Measurements from ENCODE around the gene PRSS27.
"Not testable (repeated sequence)": the region's sequence is repeated elsewhere in the genome, so short reads cannot be mapped to it uniquely, and the experiment has no call there.

PRSS27 gene

GRCh38 chr16:2670017-2670416 is 50.0 kb downstream of the PRSS27 start:
- DNase-seq = peak; percentile 62

DNA sequence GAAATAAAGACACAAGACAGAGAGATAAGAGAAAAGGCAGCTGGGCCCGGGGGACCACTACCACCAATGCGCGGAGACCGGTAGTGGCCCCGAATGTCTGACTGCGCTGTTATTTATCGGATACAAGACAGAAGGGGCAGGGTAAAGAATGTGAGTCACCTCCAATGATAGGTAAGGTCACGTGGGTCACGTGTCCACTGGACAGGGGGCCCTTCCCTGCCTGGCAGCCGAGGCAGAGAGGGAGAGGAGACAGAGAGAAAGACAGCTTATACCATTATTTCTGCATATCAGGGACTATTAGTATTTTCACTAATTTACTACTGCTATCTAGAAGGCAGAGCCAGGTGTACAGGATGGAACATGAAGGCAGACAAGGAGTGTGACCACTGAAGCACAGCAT is 50.4 kb downstream of the PRSS27 start:
- not testable (repeated sequence) for DNase-seq

GRCh38 chr16:2666671-2667070 is 53.4 kb downstream of the PRSS27 start:
- DNase-seq = not testable (repeated sequence)

DNA sequence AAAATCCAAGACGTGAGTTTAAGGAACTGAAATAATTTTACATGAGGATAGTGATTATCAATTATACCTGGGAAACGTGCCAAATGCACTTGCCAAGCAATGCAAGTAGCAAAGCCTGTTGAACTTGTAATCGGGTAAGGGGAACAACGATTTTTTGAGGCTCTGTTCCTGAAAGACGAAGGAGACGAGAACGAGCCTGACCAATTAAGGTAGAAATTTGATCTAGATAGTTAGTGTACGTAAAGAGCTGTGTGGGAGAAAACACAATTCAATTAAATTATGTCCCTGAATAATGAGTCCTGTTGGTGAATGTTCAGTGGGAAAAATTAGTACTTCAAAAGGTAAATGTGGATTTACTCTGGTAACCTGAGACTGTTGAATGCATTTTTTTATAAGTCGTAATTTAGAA is 55.4 kb downstream of the PRSS27 start:
- DNase-seq = no peak

DNA sequence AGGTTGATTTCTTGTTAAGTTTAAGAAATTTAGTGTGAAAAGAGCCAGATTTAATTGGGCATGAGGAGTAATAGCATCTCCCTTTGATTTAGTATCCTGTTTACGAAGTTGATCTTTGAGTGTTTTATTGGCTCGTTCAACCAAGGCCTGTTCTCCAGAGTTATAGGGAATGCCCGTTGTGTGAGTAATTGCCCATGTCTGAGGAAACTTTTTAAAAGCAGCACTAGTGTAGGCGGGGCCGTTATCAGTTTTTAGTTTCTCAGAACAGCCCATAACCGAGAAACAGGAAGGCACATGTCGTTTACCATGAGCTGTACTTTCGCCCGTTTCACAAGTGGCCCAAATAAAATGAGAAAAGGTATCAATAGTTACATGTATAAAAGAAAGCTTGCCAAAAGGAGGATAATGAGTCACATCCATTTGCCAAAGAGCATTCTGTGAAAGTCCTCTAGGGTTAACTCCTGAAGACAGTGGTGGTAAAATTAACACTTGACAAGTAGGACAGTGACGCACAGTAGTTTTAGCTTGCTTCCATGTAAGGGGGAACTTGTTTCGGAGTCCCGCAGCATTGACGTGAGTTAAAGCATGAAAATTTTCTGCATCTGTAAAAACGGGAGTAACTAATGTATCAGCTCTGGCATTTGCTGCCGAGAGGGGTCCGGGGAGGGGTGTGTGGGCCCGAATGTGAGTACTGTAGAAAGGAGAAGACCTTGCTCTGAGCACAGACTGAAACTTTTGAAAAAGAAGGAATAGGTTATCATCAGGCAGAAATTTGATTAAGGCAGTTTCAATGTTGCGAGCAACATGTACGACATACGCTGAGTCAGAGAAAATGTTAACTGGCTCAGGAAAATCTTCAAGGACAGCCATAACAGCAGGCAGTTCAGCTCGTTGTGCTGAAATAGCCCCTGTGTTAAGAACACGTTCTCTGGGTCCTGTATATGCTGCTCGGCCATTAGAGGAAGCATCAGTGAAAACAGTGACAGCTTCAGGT is 56.2 kb downstream of the PRSS27 start:
- no peak for DNase-seq

All from T1000 (cell line).